Brain microvascular endothelial cell (primary cell): ENCODE results near the gene HBS1L.

Experiments
- DNase-seq: peaks from one replicate; pipeline ENCODE4 v3.0.0-alpha.2; 2020
- H3K27ac ChIP-seq: fragments of 250-450 bp; sonication (Bioruptor Pico); 2 replicates; pipeline ENCODE4 v1.5.1; 2020; ENCODE audit warnings: mild to moderate bottlenecking, moderate library complexity
- H3K27me3 ChIP-seq: fragments of 250-450 bp; sonication (Bioruptor Pico); replicated peaks from 2 replicates; pipeline ENCODE4 v1.5.1; 2020; ENCODE audit warnings: mild to moderate bottlenecking
- H3K36me3 ChIP-seq: fragments of 250-450 bp; sonication (Bioruptor Pico); replicated peaks from 2 replicates; pipeline ENCODE4 v1.5.1; 2020; ENCODE audit warnings: mild to moderate bottlenecking
- H3K4me3 ChIP-seq: 2 replicates; pipeline ENCODE4 v1.5.1; 2011; ENCODE audit warnings: low read depth, mild to moderate bottlenecking, control low read depth, low read length, moderate library complexity
- in situ Hi-C: cut with HindIII; loops from 2 replicates; pipeline ENCODE4 v1.10.0; 2017; ENCODE audit warnings: low sequenced_read_pairs, low pct_ligation_motif_present
- TF ChIP-seq, protein P1 (sequence below): IDR thresholded peaks from 2 replicates; pipeline ENCODE4 v1.5.1; 2011; ENCODE audit warnings: low read depth, mild to moderate bottlenecking, moderate library complexity, low read length, control low read depth, inconsistent platforms; ENCODE audit errors: missing control alignments

Gene HBS1L

DNA sequence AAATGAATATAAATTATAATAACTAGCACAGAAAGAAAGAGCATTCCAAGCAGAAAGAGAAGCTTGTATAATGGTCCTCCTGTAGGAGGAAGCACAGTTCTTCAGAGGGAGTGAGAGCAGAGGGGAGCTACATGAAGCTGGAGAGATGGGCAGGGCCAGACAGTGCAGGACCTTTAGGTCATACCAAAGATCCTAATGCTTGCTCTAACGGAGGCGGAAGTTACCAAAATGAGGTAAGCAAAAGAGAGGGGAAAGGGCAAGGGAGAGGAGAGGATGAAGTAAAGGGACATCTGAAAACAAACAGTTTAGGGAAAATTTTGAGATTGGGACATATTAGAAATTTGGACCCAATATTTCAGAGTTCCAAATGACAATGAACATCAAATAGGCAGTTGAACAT is 50.2 kb downstream of the HBS1L start:
- in situ Hi-C loops = no loop called here
- no peaks in the 10 kb centered on the region for H3K36me3 ChIP-seq
- H3K27me3 ChIP-seq = no peaks in the 10 kb centered on the region
- TF ChIP-seq, protein P1, sequence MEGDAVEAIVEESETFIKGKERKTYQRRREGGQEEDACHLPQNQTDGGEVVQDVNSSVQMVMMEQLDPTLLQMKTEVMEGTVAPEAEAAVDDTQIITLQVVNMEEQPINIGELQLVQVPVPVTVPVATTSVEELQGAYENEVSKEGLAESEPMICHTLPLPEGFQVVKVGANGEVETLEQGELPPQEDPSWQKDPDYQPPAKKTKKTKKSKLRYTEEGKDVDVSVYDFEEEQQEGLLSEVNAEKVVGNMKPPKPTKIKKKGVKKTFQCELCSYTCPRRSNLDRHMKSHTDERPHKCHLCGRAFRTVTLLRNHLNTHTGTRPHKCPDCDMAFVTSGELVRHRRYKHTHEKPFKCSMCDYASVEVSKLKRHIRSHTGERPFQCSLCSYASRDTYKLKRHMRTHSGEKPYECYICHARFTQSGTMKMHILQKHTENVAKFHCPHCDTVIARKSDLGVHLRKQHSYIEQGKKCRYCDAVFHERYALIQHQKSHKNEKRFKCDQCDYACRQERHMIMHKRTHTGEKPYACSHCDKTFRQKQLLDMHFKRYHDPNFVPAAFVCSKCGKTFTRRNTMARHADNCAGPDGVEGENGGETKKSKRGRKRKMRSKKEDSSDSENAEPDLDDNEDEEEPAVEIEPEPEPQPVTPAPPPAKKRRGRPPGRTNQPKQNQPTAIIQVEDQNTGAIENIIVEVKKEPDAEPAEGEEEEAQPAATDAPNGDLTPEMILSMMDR = no peak
- no peak overlapping the region for H3K27ac ChIP-seq
- no peak for DNase-seq
- H3K4me3 ChIP-seq = no peak overlapping the region

DNA sequence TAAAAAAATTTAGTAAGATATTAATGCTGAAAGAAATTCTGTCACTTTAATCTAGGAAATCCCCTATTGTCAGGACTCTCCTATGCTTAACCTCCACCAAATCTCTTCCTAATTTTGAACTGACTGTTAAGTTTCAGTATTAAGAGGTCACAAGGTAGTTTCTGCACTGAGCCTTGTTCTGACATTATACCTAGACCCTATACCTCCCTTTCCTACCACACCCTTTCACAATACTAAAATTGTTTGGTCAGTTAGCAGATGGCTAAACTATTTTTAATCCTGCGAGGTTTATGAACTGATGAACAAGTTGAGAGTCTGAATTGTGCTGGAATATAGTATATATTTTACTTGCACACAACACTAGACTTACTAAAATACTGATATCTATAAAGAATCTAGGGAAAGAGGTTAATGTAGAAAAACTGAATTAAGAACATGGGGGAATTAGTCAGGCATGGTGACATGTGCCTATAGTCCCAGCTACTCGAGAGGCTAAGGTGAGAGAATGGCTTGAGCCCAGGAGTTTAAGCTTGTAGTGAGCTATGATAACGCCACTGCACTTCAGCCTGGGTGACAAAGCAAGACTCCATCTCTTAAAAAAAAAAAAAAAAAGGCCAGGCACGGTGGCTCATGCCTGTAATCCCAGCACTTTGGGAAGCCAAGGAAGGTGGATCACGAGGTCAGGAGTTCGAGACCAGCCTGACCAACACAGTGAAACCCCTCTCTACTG is 51.5 kb downstream of the HBS1L start:
- DNase-seq = no peak
- no peak overlapping the region for H3K4me3 ChIP-seq
- H3K27ac ChIP-seq = no peak overlapping the region
- no peaks in the 10 kb centered on the region for H3K36me3 ChIP-seq
- in situ Hi-C loops = no loop called here
- TF ChIP-seq, protein P1 = no peak
- no peaks in the 10 kb centered on the region for H3K27me3 ChIP-seq

DNA sequence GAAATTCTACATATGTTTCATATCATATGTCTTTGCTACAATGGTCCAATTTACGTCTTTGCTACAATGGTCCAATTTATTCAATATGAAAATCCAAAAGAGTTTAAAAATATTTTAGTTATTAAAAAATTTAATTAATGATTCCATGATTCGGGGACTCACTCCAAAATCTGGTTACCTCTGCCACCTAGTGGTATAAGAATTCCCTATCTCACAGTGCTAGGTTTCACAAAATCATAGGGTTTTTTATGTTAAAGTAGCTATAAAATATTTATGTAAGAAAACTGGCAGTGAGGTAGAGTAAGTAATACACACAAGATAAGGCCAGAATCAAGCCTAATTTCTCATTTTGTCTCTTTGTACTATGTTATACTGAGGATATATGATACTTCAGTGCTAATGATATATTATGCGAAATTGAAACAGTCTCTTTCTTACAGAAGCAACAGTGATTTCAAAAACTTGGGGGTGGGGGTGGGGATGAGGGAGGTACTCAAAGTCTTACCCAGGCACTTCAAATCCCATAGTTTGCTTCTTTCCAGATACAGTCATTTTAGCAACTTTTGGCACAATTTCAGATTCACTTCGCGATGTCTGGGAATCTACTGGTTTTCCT is 52.3 kb downstream of the HBS1L start:
- H3K4me3 ChIP-seq = no peak overlapping the region
- TF ChIP-seq, protein P1 = peak; percentile 59

DNA sequence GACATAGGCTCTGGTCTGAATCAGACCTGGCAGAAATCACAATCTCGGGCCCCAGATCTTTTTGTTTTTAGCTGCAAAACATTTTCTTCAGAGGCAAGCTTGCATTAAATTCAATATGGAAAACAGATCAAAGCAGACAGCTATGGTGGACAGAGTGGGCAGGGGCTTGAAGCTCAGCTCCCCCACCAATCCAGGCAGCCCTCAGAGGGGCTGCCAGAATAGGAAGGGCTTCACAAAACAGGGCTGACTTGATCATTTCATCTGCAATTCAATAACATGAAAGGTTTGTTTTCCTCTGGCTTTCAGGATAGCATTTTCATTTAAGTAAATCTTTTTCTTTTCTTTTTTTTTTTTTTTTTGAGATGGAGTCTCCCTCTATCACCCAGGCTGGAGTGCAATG is 55.5 kb downstream of the HBS1L start:
- Histone ChIP-seq H3K27me3 (no peaks in the 10 kb centered on the region), H3K36me3 (peaks cover 2% of the 10 kb centered on the region), H3K4me3 (no peak overlapping the region), H3K27ac (no peak overlapping the region)
- in situ Hi-C loops = no loop called here
- DNase-seq = no peak
- TF ChIP-seq, protein P1 = no peak

More for the DNA sequence above, 52.3 kb downstream of the HBS1L start:
- Histone ChIP-seq H3K36me3 (no peaks in the 10 kb centered on the region), H3K27ac (no peak overlapping the region), H3K27me3 (no peaks in the 10 kb centered on the region)
- in situ Hi-C loops = no loop called here
- no peak for DNase-seq

DNA sequence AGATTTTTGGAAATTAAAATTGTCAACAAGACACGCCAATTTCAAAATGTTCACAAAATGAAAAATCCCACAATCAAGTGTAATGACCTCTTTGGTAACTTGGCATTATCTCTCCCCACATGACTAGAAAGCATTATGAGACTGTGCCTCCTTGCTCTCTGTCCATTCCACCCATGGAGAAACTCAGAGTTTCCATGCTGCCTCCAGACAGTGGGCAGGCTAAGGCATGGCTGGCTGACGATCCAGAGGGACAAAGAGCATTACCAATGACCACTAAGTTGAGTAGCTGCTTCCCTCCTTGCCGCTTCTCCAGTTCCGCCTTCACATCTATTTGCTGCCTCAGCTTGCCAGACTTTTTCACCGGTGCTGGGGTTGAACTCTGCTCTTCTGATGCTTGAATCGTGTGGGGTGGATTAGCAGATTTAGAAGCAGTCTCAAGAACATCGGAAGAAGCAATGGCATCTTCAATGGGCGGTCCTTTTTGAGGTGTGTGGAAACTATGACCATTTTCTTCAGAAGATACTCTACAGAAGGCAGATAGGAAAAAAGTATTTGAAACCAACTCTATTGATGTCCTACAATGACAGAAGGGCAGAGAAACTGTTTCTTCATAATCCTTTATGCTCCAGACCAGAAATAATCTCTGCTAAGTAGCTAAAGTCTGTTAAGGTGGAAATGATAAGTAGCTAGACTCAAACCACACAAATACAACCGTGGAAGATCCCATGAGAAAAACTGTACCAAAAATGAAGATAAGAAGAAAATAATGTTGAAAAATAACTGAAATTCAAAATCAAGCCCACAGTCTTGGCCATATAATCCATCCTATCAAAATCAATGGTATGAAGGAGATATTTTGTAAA is 57.3 kb downstream of the HBS1L start:
- no peak overlapping the region for H3K4me3 ChIP-seq
- H3K36me3 ChIP-seq = peaks cover 2% of the 10 kb centered on the region
- DNase-seq = no peak
- no peaks in the 10 kb centered on the region for H3K27me3 ChIP-seq
- no peak overlapping the region for H3K27ac ChIP-seq
- TF ChIP-seq, protein P1 = no peak
- in situ Hi-C loops = no loop called here
